ENCODE results near the gene IGSF21.

DNA sequence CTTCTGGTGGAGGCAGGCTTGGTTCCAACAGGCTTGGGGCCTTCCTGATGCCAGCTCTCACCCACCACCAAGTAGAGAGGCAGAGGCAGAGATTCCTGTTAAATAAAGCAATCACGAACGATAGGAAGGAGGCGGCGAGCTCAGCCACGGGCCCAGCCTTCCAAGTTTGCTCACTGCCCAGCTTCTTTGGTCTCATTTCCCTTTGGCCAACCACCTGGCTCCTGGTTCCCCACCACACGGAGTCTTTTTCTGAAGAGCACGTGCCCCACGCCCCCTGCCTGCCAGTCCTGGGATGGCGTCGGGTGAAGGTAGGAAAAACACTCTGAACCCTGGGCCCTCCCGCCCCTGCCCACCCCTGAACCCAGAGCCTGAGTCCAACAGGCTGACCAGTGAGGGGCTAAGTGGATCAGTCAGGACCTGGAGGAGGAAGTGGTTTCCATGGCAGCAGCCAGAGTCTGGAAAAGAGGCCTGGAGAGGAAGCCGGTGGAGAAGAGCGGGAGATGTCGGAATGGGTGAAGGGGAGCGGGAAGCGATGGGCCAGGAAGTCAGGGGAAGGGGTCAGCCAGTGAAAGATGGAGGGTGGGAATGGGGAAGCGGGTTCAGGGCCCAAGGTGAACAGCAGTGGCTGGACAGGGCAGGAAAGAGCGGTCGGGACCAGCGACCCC, 214.9 kb downstream of the IGSF21 start:
- no peak for TF ChIP-seq EZH2 (IDR thresholded peaks at IDR 0.05; ENCODE audit: borderline replicate concordance, control insufficient read depth, low read depth, low read length)
- TF ChIP-seq PML (IDR thresholded peaks at IDR 0.05; ENCODE audit: low read length), result no peak

Measured in GM12878 (cell line).